Osteocyte (in vitro differentiated cells): Measurements from ENCODE around the gene GALNT17. TPM values are rescaled to one million over a fixed set of nuclear protein-coding genes. Genes with fewer than 3 reads are reported as not detected.

Experiments used
- DNase-seq: peaks from one replicate; pipeline ENCODE4 v3.0.0; 2021; ENCODE audit warnings: mixed read lengths; ENCODE audit not compliant: unreplicated experiment; ENCODE audit errors: extremely low spot score
- H3K27ac Mint-ChIP-seq: one replicate; pipeline ENCODE4 v1.8.0; 2021; ENCODE audit warnings: mild to moderate bottlenecking, mixed read lengths; ENCODE audit not compliant: unreplicated experiment
- H3K27me3 Mint-ChIP-seq: one replicate; pipeline ENCODE4 v1.8.0; 2021; ENCODE audit warnings: mixed read lengths; ENCODE audit not compliant: unreplicated experiment
- H3K36me3 Mint-ChIP-seq: one replicate; pipeline ENCODE4 v1.8.0; 2021; ENCODE audit warnings: mixed read lengths; ENCODE audit not compliant: unreplicated experiment
- H3K4me1 Mint-ChIP-seq: one replicate; pipeline ENCODE4 v1.8.0; 2021; ENCODE audit warnings: mixed read lengths; ENCODE audit not compliant: unreplicated experiment
- H3K4me3 Mint-ChIP-seq: one replicate; pipeline ENCODE4 v1.8.0; 2021; ENCODE audit warnings: mild to moderate bottlenecking, moderate library complexity, mixed read lengths; ENCODE audit not compliant: unreplicated experiment
- H3K9me3 Mint-ChIP-seq: one replicate; pipeline ENCODE4 v1.8.0; 2021; ENCODE audit warnings: mixed read lengths; ENCODE audit not compliant: unreplicated experiment
- CTCF ChIP-seq: fragments of 200-600 bp; sonication (generic); IDR thresholded peaks from 2 replicates; pipeline ENCODE4 v1.5.0; 2021; ENCODE audit warnings: antibody characterized with exemption, mild to moderate bottlenecking, moderate library complexity
- total RNA-seq: library from RNA; stranded (reverse); gene quantifications from 2 replicates; pipeline ENCODE4 v1.2.1, GENCODE V29; 2021

Gene GALNT17
- total RNA-seq, 1 donor from 2014 or later, result 1.4 TPM

DNA sequence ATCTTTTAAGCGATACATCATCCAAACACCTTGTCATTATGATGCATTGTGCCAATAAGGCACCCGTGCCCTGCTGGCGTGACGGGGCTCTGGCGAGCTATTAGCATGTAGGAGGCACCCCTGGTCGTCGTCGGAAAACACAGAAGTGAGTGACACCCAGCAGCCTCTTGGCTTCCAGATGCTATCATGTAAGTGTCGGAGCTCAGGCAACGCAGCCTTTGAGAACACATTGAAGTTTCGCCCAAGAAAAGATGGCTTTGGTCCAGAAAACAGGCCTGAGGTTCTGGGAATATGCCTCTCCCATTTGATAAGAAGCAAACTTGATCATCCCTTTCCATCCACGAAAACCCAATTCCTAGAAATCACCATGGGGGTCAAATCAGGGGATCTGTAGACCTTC lies 555.3 kb downstream of the GALNT17 start:
- H3K27me3 Mint-ChIP-seq, result no peaks in the 10 kb centered on the region
- no peaks in the 10 kb centered on the region for H3K9me3 Mint-ChIP-seq
- no peak overlapping the region for H3K27ac Mint-ChIP-seq
- no peaks in the 10 kb centered on the region for H3K36me3 Mint-ChIP-seq
- DNase-seq, result no peak
- no peak overlapping the region for H3K4me3 Mint-ChIP-seq
- TF ChIP-seq CTCF, result no peak
- H3K4me1 Mint-ChIP-seq, result no peaks in the 10 kb centered on the region

DNA sequence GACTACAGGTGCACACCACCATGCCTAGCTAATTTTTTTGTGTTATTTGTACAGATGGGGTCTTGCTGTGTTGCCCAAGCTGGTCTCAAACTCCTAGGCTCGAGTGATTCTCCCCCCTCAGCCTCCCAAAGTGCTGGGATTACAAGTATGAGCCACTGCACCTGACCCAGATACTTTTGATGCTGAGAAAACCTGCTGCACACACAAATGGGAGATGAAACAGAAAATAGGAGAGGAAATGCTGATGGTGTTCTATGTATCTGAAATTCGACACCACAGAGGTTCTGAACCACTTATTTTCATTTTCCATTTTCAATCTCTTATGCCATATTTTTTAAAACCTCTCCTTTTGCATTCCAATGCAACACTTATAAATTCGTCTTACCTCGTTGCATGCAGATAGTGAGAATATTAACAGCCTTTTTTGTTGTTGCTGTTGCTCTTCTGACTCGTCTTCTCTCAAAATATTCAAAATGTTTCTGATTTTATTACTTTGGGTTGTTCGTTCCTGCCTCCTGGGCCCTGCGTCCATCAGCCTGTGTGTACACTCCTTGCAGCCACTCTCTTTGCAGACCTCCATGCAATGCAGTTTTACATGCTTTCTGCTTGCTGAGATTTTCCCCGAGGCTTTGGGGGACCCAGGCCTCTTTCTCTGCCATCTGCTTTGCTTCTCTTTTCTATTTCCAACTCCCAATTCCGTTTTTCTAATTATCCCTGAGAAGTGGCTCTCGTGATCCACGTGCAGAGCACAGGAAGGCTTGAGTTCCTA lies 556.1 kb downstream of the GALNT17 start:
- H3K9me3 Mint-ChIP-seq, result no peaks in the 10 kb centered on the region
- H3K27ac Mint-ChIP-seq, result no peak overlapping the region
- peak; percentile 53 for DNase-seq
- no peaks in the 10 kb centered on the region for H3K4me1 Mint-ChIP-seq
- no peak for TF ChIP-seq CTCF
- no peaks in the 10 kb centered on the region for H3K36me3 Mint-ChIP-seq
- no peaks in the 10 kb centered on the region for H3K27me3 Mint-ChIP-seq
- no peak overlapping the region for H3K4me3 Mint-ChIP-seq

- no peak for TF ChIP-seq CTCF
- Mint-ChIP-seq H3K27me3 (no peaks in the 10 kb centered on the region), H3K4me3 (no peak overlapping the region), H3K9me3 (no peaks in the 10 kb centered on the region), H3K4me1 (peaks cover 5% of the 10 kb centered on the region), H3K36me3 (no peaks in the 10 kb centered on the region), H3K27ac (no peak overlapping the region)
- DNase-seq, result no peak
Measured at GRCh38 chr7:71691538-71691937, 559.6 kb downstream of the GALNT17 start.

DNA sequence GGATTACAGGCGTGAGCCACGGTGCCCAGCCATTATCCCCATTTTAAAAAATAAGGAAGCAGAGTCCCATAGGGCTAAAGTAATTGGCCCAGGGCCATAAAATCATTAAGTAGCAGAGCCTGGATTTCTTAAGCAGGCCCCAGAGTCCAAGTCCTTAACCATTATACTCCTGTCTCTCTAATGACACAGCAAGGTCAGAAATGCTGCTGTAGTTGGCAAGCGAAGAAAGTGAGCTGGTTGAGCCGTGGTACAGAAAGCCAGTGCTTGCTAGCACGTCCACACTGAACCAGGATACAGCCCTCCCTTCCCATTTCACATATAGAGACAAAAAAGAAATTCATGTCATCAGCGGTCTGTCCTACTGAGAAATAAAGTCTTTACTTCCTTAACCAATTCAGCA lies 562.7 kb downstream of the GALNT17 start:
- no peaks in the 10 kb centered on the region for H3K36me3 Mint-ChIP-seq
- H3K4me1 Mint-ChIP-seq, result peaks cover 5% of the 10 kb centered on the region
- TF ChIP-seq CTCF, result no peak
- H3K27me3 Mint-ChIP-seq, result no peaks in the 10 kb centered on the region
- H3K4me3 Mint-ChIP-seq, result no peak overlapping the region
- H3K9me3 Mint-ChIP-seq, result peaks cover 12% of the 10 kb centered on the region
- peak; percentile 38 for DNase-seq
- no peak overlapping the region for H3K27ac Mint-ChIP-seq

DNA sequence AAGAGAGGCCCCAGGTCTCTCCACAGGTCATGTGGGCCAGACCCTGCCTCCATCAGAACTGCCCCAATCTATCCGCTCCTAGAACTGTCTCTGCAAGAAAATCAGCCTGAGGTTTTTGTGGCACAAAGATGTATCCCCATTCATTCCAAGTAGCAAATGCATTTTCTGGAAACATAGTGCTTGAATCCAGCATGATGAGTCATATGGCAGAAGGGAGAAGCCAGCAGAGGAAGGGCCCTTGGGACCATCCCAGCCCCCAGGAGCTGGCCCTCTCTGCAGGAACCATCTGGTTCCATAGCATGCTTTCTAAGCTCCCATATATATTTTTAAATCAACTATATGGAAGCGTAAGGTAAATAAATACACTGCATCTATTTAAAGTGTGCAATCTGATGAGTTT lies 563.2 kb downstream of the GALNT17 start:
- no peaks in the 10 kb centered on the region for H3K36me3 Mint-ChIP-seq
- H3K4me3 Mint-ChIP-seq, result no peak overlapping the region
- H3K9me3 Mint-ChIP-seq, result peaks cover 14% of the 10 kb centered on the region
- no peak for TF ChIP-seq CTCF
- H3K27me3 Mint-ChIP-seq, result no peaks in the 10 kb centered on the region
- peaks cover 5% of the 10 kb centered on the region for H3K4me1 Mint-ChIP-seq
- no peak overlapping the region for H3K27ac Mint-ChIP-seq
- peak; percentile 70 for DNase-seq
